RWPE2 (cell line): ENCODE data around the gene PIP4K2A.
A peak's percentile ranks its signal among the peaks of the same experiment; 100 is the strongest.

ENCODE experiments used
- ATAC-seq: fragments of 200-7000 bp; cut with Tn5 transposase; 3 replicates; pipeline ENCODE4 v1.9.1; 2021; ENCODE audit warnings: low read depth
- DNase-seq: peaks from one replicate; pipeline ENCODE4 v3.0.0-alpha.2; 2020; ENCODE audit warnings: low spot score
- H3K27ac ChIP-seq: fragments of 450-650 bp; 2 replicates; pipeline ENCODE4 v1.5.1; 2017; ENCODE audit warnings: mild to moderate bottlenecking; ENCODE audit not compliant: poor library complexity, severe bottlenecking
- H3K27me3 ChIP-seq: fragments of 250-450 bp; sonication (Bioruptor Pico); 2 replicates; pipeline ENCODE4 v1.5.1; 2021; ENCODE audit warnings: mild to moderate bottlenecking, moderate library complexity; ENCODE audit not compliant: insufficient read depth, poor library complexity, severe bottlenecking
- H3K36me3 ChIP-seq: fragments of 250-450 bp; sonication (Bioruptor Pico); 2 replicates; pipeline ENCODE4 v1.5.1; 2020; ENCODE audit warnings: low read depth, mild to moderate bottlenecking, moderate library complexity
- H3K4me1 ChIP-seq: fragments of 250-450 bp; sonication (Bioruptor Pico); 2 replicates; pipeline ENCODE4 v1.5.1; 2021; ENCODE audit warnings: mild to moderate bottlenecking, moderate library complexity; ENCODE audit not compliant: insufficient read depth, poor library complexity, severe bottlenecking
- H3K4me3 ChIP-seq: fragments of 250-450 bp; sonication (Bioruptor Pico); 2 replicates; pipeline ENCODE4 v1.5.1; 2021; ENCODE audit warnings: mild to moderate bottlenecking, moderate library complexity; ENCODE audit not compliant: severe bottlenecking
- H3K9me3 ChIP-seq: fragments of 250-450 bp; sonication (Bioruptor Pico); 2 replicates; pipeline ENCODE4 v1.5.1; 2021; ENCODE audit warnings: mild to moderate bottlenecking, moderate library complexity; ENCODE audit not compliant: severe bottlenecking
- CTCF ChIP-seq: fragments of 450-650 bp; IDR thresholded peaks from one replicate; pipeline ENCODE4 v1.5.1; 2017; ENCODE audit warnings: mild to moderate bottlenecking, moderate library complexity; ENCODE audit not compliant: poor library complexity, severe bottlenecking

PIP4K2A gene

GRCh38 chr10:22581461-22581860, 132.9 kb downstream of the PIP4K2A start:
- no peaks in the 10 kb centered on the region for H3K36me3 ChIP-seq
- DNase-seq (no peak), ATAC-seq (no peak)
- H3K4me1 ChIP-seq: no peaks in the 10 kb centered on the region
- H3K4me3 ChIP-seq: no peak overlapping the region
- TF ChIP-seq CTCF: no peak
- H3K9me3 ChIP-seq: no peaks in the 10 kb centered on the region
- H3K27ac ChIP-seq: no peak overlapping the region
- no peaks in the 10 kb centered on the region for H3K27me3 ChIP-seq

GRCh38 chr10:22580711-22581110, 133.7 kb downstream of the PIP4K2A start:
- no peak for ATAC-seq
- no peak overlapping the region for H3K27ac ChIP-seq
- H3K36me3 ChIP-seq: no peaks in the 10 kb centered on the region
- H3K4me1 ChIP-seq: no peaks in the 10 kb centered on the region
- no peaks in the 10 kb centered on the region for H3K9me3 ChIP-seq
- H3K4me3 ChIP-seq: no peak overlapping the region
- TF ChIP-seq CTCF: no peak
- H3K27me3 ChIP-seq: no peaks in the 10 kb centered on the region
- DNase-seq: no peak

- Histone ChIP-seq H3K27me3 (no peaks in the 10 kb centered on the region), H3K9me3 (no peaks in the 10 kb centered on the region), H3K4me1 (no peaks in the 10 kb centered on the region), H3K4me3 (no peak overlapping the region), H3K27ac (no peak overlapping the region), H3K36me3 (no peaks in the 10 kb centered on the region)
- TF ChIP-seq CTCF: no peak
- DNase-seq (no peak), ATAC-seq (no peak)
These were observed 134.6 kb downstream of the PIP4K2A start for GRCh38 chr10:22579826-22580225.

- H3K27me3 ChIP-seq: no peaks in the 10 kb centered on the region
- peaks cover 6% of the 10 kb centered on the region; the same call in 1 of the 2 replicates for H3K36me3 ChIP-seq
- DNase-seq: no peak
- ATAC-seq: no peak
- no peaks in the 10 kb centered on the region for H3K4me1 ChIP-seq
- peak; percentile 75 for TF ChIP-seq CTCF
- H3K9me3 ChIP-seq: no peaks in the 10 kb centered on the region
- no peak overlapping the region for H3K4me3 ChIP-seq
- H3K27ac ChIP-seq: no peak overlapping the region
These were observed 140.4 kb downstream of the PIP4K2A start for GRCh38 chr10:22573820-22574569.

- no peaks in the 10 kb centered on the region for H3K27me3 ChIP-seq
- H3K9me3 ChIP-seq: no peaks in the 10 kb centered on the region
- H3K36me3 ChIP-seq: peaks cover 6% of the 10 kb centered on the region; the same call in 1 of the 2 replicates
- no peak for DNase-seq
- H3K4me3 ChIP-seq: no peak overlapping the region
- no peak for ATAC-seq
- no peak overlapping the region for H3K27ac ChIP-seq
- no peak for TF ChIP-seq CTCF
- H3K4me1 ChIP-seq: no peaks in the 10 kb centered on the region
These were observed 143.5 kb downstream of the PIP4K2A start for GRCh38 chr10:22570733-22571430.
